Measurements from ENCODE around the gene TBC1D4. TPM values are rescaled to one million over a fixed set of nuclear protein-coding genes. Genes with fewer than 3 reads are reported as not detected.

TBC1D4 gene
- polyA plus RNA-seq, 1 donor from 2014 or later, result 3.9 TPM

- H3K36me3 ChIP-seq (ENCODE audit: insufficient read depth, low read length), result no peaks in the 10 kb centered on the region
- TF ChIP-seq MXI1 (conservative IDR thresholded peaks at IDR 0.05; ENCODE audit: poor library complexity, severe bottlenecking) (no peak), SMC3 (conservative IDR thresholded peaks at IDR 0.05; ENCODE audit: poor library complexity) (no peak), REST (IDR thresholded peaks at IDR 0.05; ENCODE audit: borderline replicate concordance) (no peak), RAD21 (conservative IDR thresholded peaks at IDR 0.05) (no peak), CTCF (IDR thresholded peaks at IDR 0.05; ENCODE audit: poor library complexity, severe bottlenecking) (no peak), POLR2AphosphoS5 (IDR thresholded peaks at IDR 0.05) (no peak), EP300 (conservative IDR thresholded peaks at IDR 0.05; ENCODE audit: poor library complexity, severe bottlenecking) (no peak), TAF1 (IDR thresholded peaks at IDR 0.05; ENCODE audit: low read depth) (no peak)
- H2AFZ ChIP-seq (ENCODE audit: low read depth, low read length), result no peak overlapping the region
- no peak overlapping the region for H3K4me3 ChIP-seq (ENCODE audit: low read length)
- H3F3A ChIP-seq (ENCODE audit: insufficient read depth, low read length, poor library complexity, severe bottlenecking), result no peaks in the 10 kb centered on the region
- H3K27ac ChIP-seq (ENCODE audit: low read length), result no peak overlapping the region
- no peaks in the 10 kb centered on the region for H3K27me3 ChIP-seq (ENCODE audit: insufficient read depth, low read depth, low read length)
- no peak overlapping the region for H3K4me2 ChIP-seq (ENCODE audit: low read length)
- no peaks in the 10 kb centered on the region for H3K9me3 ChIP-seq (ENCODE audit: low read length)
- no peak overlapping the region for H3K9ac ChIP-seq (ENCODE audit: low read length)
- H3K79me2 ChIP-seq (replicated peaks; ENCODE audit: insufficient read depth, low read length), result no peaks in the 10 kb centered on the region
- H3K9me2 ChIP-seq (ENCODE audit: insufficient read depth, low read length), result no peaks in the 10 kb centered on the region
- no peaks in the 10 kb centered on the region for H4K20me1 ChIP-seq (ENCODE audit: insufficient read depth)
Observed at GRCh38 chr13:75454497-75454896, 27.5 kb downstream of the TBC1D4 start.

- no peak overlapping the region for H3K4me3 ChIP-seq (ENCODE audit: low read length)
- H3K79me2 ChIP-seq (replicated peaks; ENCODE audit: insufficient read depth, low read length), result no peaks in the 10 kb centered on the region
- no peaks in the 10 kb centered on the region for H3K9me2 ChIP-seq (ENCODE audit: insufficient read depth, low read length)
- no peak overlapping the region for H3K27ac ChIP-seq (ENCODE audit: low read length)
- H3K36me3 ChIP-seq (ENCODE audit: insufficient read depth, low read length), result no peaks in the 10 kb centered on the region
- no peak for TF ChIP-seq RAD21 (conservative IDR thresholded peaks at IDR 0.05)
- TF ChIP-seq EZH2 (IDR thresholded peaks at IDR 0.05; ENCODE audit: borderline replicate concordance, insufficient read depth, low read length, poor library complexity, severe bottlenecking), result no peak
- no peak for TF ChIP-seq EP300 (conservative IDR thresholded peaks at IDR 0.05; ENCODE audit: poor library complexity, severe bottlenecking)
- no peak for TF ChIP-seq POLR2AphosphoS5 (IDR thresholded peaks at IDR 0.05)
- no peak for TF ChIP-seq CTCF (IDR thresholded peaks at IDR 0.05; ENCODE audit: poor library complexity, severe bottlenecking)
- no peak for TF ChIP-seq TAF1 (IDR thresholded peaks at IDR 0.05; ENCODE audit: low read depth)
- no peak for TF ChIP-seq SMC3 (conservative IDR thresholded peaks at IDR 0.05; ENCODE audit: poor library complexity)
- no peak for TF ChIP-seq MXI1 (conservative IDR thresholded peaks at IDR 0.05; ENCODE audit: poor library complexity, severe bottlenecking)
- no peak for TF ChIP-seq REST (IDR thresholded peaks at IDR 0.05; ENCODE audit: borderline replicate concordance)
- H3K9me3 ChIP-seq (ENCODE audit: low read length), result no peaks in the 10 kb centered on the region
- no peaks in the 10 kb centered on the region for H4K20me1 ChIP-seq (ENCODE audit: insufficient read depth)
- H3F3A ChIP-seq (ENCODE audit: insufficient read depth, low read length, poor library complexity, severe bottlenecking), result no peaks in the 10 kb centered on the region
- no peak overlapping the region for H2AFZ ChIP-seq (ENCODE audit: low read depth, low read length)
- no peaks in the 10 kb centered on the region for H3K27me3 ChIP-seq (ENCODE audit: insufficient read depth, low read depth, low read length)
- H3K4me2 ChIP-seq (ENCODE audit: low read length), result no peak overlapping the region
- H3K9ac ChIP-seq (ENCODE audit: low read length), result no peak overlapping the region
Observed at GRCh38 chr13:75452564-75452963, 29.4 kb downstream of the TBC1D4 start.
